Spleen (tissue), 11 donors: ENCODE measurements around the gene PTPRN2. TPM values are rescaled to one million over a fixed set of nuclear protein-coding genes. Genes with fewer than 3 reads are reported as not detected.

Experiments used
- DNase-seq: peaks from one replicate; pipeline ENCODE4 v3.0.0-alpha.2; 2020
- H3K27ac ChIP-seq, 8 donors: fragments of 200-600 bp; sonication (generic) in 7 of 8; 1 replicate in 4 of 8; 2 replicates in 4 of 8; pipeline versions ENCODE4 v1.5.0 to v1.8.0; 2016 to 2021; ENCODE audit warnings: inconsistent platforms in 4 of 8, mild to moderate bottlenecking in 4 of 8, moderate library complexity in 1 of 8
- H3K27me3 ChIP-seq, 7 donors: fragments of 200-600 bp; sonication (generic) in 6 of 7; replicated peaks in 1 of 7; 1 replicate in 4 of 7; 2 replicates in 3 of 7; pipeline versions ENCODE4 v1.5.0 to v1.8.0; 2016 to 2021; ENCODE audit warnings: inconsistent platforms in 3 of 7, mild to moderate bottlenecking in 1 of 7
- H3K36me3 ChIP-seq, 6 donors: fragments of 200-600 bp; sonication (generic) in 5 of 6; 1 replicate in 4 of 6; 2 replicates in 2 of 6; pipeline versions ENCODE4 v1.5.0 to v1.8.0; 2016 to 2021; ENCODE audit warnings: inconsistent platforms in 2 of 6
- H3K4me1 ChIP-seq, 6 donors: fragments of 200-600 bp; sonication (generic) in 5 of 6; 1 replicate in 3 of 6; 2 replicates in 3 of 6; pipeline versions ENCODE4 v1.5.0 to v1.8.0; 2016 to 2021; ENCODE audit warnings: inconsistent platforms in 3 of 6
- H3K4me3 ChIP-seq, 8 donors: fragments of 200-600 bp; sonication (generic) in 7 of 8; 1 replicate in 4 of 8; 2 replicates in 4 of 8; pipeline versions ENCODE4 v1.5.0 to v1.8.0; 2016 to 2021; ENCODE audit warnings: inconsistent platforms in 4 of 8, mild to moderate bottlenecking in 4 of 8, moderate library complexity in 2 of 8
- H3K9me3 ChIP-seq, 8 donors: fragments of 200-600 bp; sonication (generic) in 7 of 8; 1 replicate in 4 of 8; 2 replicates in 4 of 8; pipeline versions ENCODE4 v1.5.0 to v1.8.0; 2016 to 2021; ENCODE audit warnings: inconsistent platforms in 4 of 8
- CTCF ChIP-seq, 11 experiments: fragments of 200-600 bp in 7 of 11; fragments of 450-650 bp in 4 of 11; sonication (generic) in 4 of 11; IDR thresholded peaks in 8 of 11; conservative IDR thresholded peaks in 3 of 11; 1 replicate in 7 of 11; 2 replicates in 4 of 11; pipeline versions ENCODE4 v1.4.0 to v1.8.0; 2016 to 2021; ENCODE audit warnings: antibody characterized with exemption in 11 of 11, inconsistent platforms in 4 of 11, mild to moderate bottlenecking in 1 of 11
- POLR2A ChIP-seq, 3 donors: fragments of 450-650 bp; IDR thresholded peaks; one replicate each; pipeline ENCODE4 v1.5.1; 2017; ENCODE audit warnings: antibody characterized with exemption in 3 of 3, mild to moderate bottlenecking in 1 of 3
- POLR2AphosphoS5 ChIP-seq, 3 donors: sonication (generic); formaldehyde crosslinking; IDR thresholded peaks; one replicate each; pipeline ENCODE4 v1.5.1; 2017; ENCODE audit warnings: antibody characterized with exemption in 3 of 3
- WGBS, 5 donors: extraction: QIAGEN DNeasy Blood & Tissue Kit in 3 of 5; methylation state at CpG; one replicate each; pipeline versions ENCODE4 v1.1.5 to v1.1.7; 2013 to 2018; 5-methylcytosine and 5-hydroxymethylcytosine counted together
- intact Hi-C: fragments of 100-400 bp; cut with DNase I; formaldehyde crosslinking; loops from one replicate; pipeline ENCODE4 v1.15.0; 2023; ENCODE audit warnings: low total_unique reads
- polyA plus RNA-seq, 3 donors: library from polyadenylated mRNA; stranded (reverse); fragments of 200-250 nt; gene quantifications; one replicate each; pipeline ENCODE4 v1.2.1, GENCODE V29; 2013
- total RNA-seq, 7 donors: library from RNA; depleted of rRNA in 3 of 7; stranded (reverse); fragments of >200 nt in 3 of 7; fragmentation: NEBNext Ultra II Directional in 4 of 7; extraction: Animal tissue kit (Norgen Biotek cat#: 25700) in 4 of 7; gene quantifications; one replicate each; pipeline versions ENCODE4 v1.1.0 to v1.2.1, GENCODE V29; 2016 to 2021
- donor health status: healthy with polysubstance abuse.
- donor health status: DM: no; HTN: no; CAD: no; lungs with moderate emphysema.
- donor health status: DM: no; HTN: no; CAD: no.
- donor health status: Bipolar disorder and iron deficiency.
- donor health status: healthy.
- donor health status: DM: no; HTN: no; CAD: no.
- donor health status: DM: yes; HTN: yes; CAD: no.

PTPRN2 gene
- total and polyA plus RNA-seq, 10 donors: 7.0 to 22.8 (median 16.8) TPM

GRCh38 chr7:157517782-157518513 lies 1069.7 kb downstream of the PTPRN2 start:
- Histone ChIP-seq H3K27me3 (peaks cover 0 to 38% (median 0%) of the 10 kb centered on the region in 7 donors), H3K27ac (no peak overlapping the region), H3K9me3 (peaks cover 0 to 5% (median 0%) of the 10 kb centered on the region in 8 donors), H3K4me1 (no peaks in the 10 kb centered on the region), H3K4me3 (no peak overlapping the region), H3K36me3 (no peaks in the 10 kb centered on the region)
- no peak for TF ChIP-seq POLR2AphosphoS5 (IDR thresholded peaks at IDR 0.05)
- TF ChIP-seq CTCF (IDR thresholded peaks at IDR 0.05 in 8 of 11, conservative IDR thresholded peaks at IDR 0.05 in 3 of 11): no peak
- no peak for TF ChIP-seq POLR2A (IDR thresholded peaks at IDR 0.05)
- WGBS, 5 donors: 63 to 79% (median 75%) methylated on average over 9 to 10 of the region's 10 CpGs
- intact Hi-C loops: no loop called here
- DNase-seq: peak; percentile 61

GRCh38 chr7:157516911-157517781 lies 1070.5 kb downstream of the PTPRN2 start:
- 78 to 88% (median 82%) methylated on average over 20 to 25 of the region's 25 CpGs for WGBS, 5 donors
- no peaks in the 10 kb centered on the region for H3K4me1 ChIP-seq
- peaks cover 0 to 7% (median 0%) of the 10 kb centered on the region in 8 donors for H3K9me3 ChIP-seq
- H3K36me3 ChIP-seq: no peaks in the 10 kb centered on the region
- no peak overlapping the region for H3K27ac ChIP-seq
- no peak overlapping the region for H3K4me3 ChIP-seq
- peaks cover 0 to 38% (median 0%) of the 10 kb centered on the region in 7 donors for H3K27me3 ChIP-seq
- DNase-seq: peak; percentile 63
- intact Hi-C loops: no loop called here
- TF ChIP-seq POLR2AphosphoS5 (IDR thresholded peaks at IDR 0.05) (no peak), POLR2A (IDR thresholded peaks at IDR 0.05) (no peak), CTCF (IDR thresholded peaks at IDR 0.05 in 8 of 11, conservative IDR thresholded peaks at IDR 0.05 in 3 of 11) (no peak)

GRCh38 chr7:157516311-157516710 lies 1071.3 kb downstream of the PTPRN2 start:
- intact Hi-C loops: no loop called here
- peaks cover 0 to 38% (median 0%) of the 10 kb centered on the region in 7 donors for H3K27me3 ChIP-seq
- H3K27ac ChIP-seq: no peak overlapping the region
- no peak overlapping the region for H3K4me3 ChIP-seq
- H3K9me3 ChIP-seq: peaks cover 0 to 7% (median 0%) of the 10 kb centered on the region in 8 donors
- WGBS, 5 donors: 83 to 90% (median 87%) methylated on average over 13 of the region's 13 CpGs
- no peak for TF ChIP-seq POLR2A (IDR thresholded peaks at IDR 0.05)
- TF ChIP-seq POLR2AphosphoS5 (IDR thresholded peaks at IDR 0.05): no peak
- TF ChIP-seq CTCF (IDR thresholded peaks at IDR 0.05 in 8 of 11, conservative IDR thresholded peaks at IDR 0.05 in 3 of 11): no peak
- no peaks in the 10 kb centered on the region for H3K36me3 ChIP-seq
- peak; percentile 59 for DNase-seq
- no peaks in the 10 kb centered on the region for H3K4me1 ChIP-seq
